Naive thymus-derived CD4-positive, alpha-beta T cell (primary cell): ENCODE results near the gene TRMU. TPM values are rescaled to one million over a fixed set of nuclear protein-coding genes. Genes with fewer than 3 reads are reported as not detected.
A peak's percentile ranks its signal among the peaks of the same experiment; 100 is the strongest.

Experiments
- ATAC-seq: fragments of 150-1000 bp; cut with Tn5 transposase; 2 replicates; pipeline ENCODE4 v1.10.0; 2021; ENCODE audit warnings: mild to moderate bottlenecking, moderate library complexity
- CTCF ChIA-PET: fragments of 350-600 bp; sonication (Branson Sonifier 250); formaldehyde crosslinking; loops from one replicate; lab custom pipeline; 2021; ENCODE audit warnings: antibody characterized with exemption; lab: Charles Lee
- POLR2A ChIA-PET: fragments of 350-600 bp; sonication (Branson Sonifier 250); formaldehyde crosslinking; loops from one replicate; lab custom pipeline; 2021; ENCODE audit warnings: antibody characterized with exemption, inconsistent platforms; lab: Charles Lee
- DNase-seq, 9 donors: peaks; one replicate each; pipeline versions ENCODE4 v3.0.0 to v3.0.0-alpha.2; 2020 to 2022; ENCODE audit warnings: mixed read lengths in 1 of 9
- H3K27ac ChIP-seq: one replicate; pipeline ENCODE4 v1.7.0; 2013; ENCODE audit warnings: mild to moderate bottlenecking, low read depth, low read length, moderate library complexity
- H3K27me3 ChIP-seq, 2 donors: one replicate each; pipeline ENCODE4 v1.7.0; 2013; ENCODE audit warnings: low read length in 2 of 2, mild to moderate bottlenecking in 2 of 2, moderate library complexity in 2 of 2; ENCODE audit not compliant: control insufficient read depth in 2 of 2, insufficient read depth in 2 of 2
- H3K36me3 ChIP-seq, 3 experiments: 1 replicate in 2 of 3; 2 replicates in 1 of 3; pipeline ENCODE4 v1.7.0; 2013; ENCODE audit warnings: low read length in 3 of 3, mild to moderate bottlenecking in 3 of 3, moderate library complexity in 1 of 3; ENCODE audit not compliant: insufficient read depth in 3 of 3, control insufficient read depth in 2 of 3
- H3K4me1 ChIP-seq, 2 donors: one replicate each; pipeline ENCODE4 v1.7.0; 2013; ENCODE audit warnings: low read length in 2 of 2, mild to moderate bottlenecking in 2 of 2, moderate library complexity in 1 of 2; ENCODE audit not compliant: control insufficient read depth in 2 of 2, insufficient read depth in 2 of 2
- H3K4me3 ChIP-seq: 2 replicates; pipeline ENCODE4 v1.7.0; 2013; ENCODE audit warnings: mild to moderate bottlenecking, low read length
- H3K9me3 ChIP-seq, 3 experiments: 1 replicate in 2 of 3; 2 replicates in 1 of 3; pipeline ENCODE4 v1.7.0; 2013; ENCODE audit warnings: low read length in 3 of 3; ENCODE audit not compliant: control insufficient read depth in 2 of 3
- H3K27ac Mint-ChIP-seq, 9 donors: one replicate each; pipeline ENCODE4 v1.8.0; 2020 to 2022; ENCODE audit warnings: mixed read lengths in 9 of 9, mild to moderate bottlenecking in 8 of 9, moderate library complexity in 5 of 9, inconsistent platforms in 2 of 9
- H3K27me3 Mint-ChIP-seq, 5 donors: one replicate each; pipeline ENCODE4 v1.8.0; 2021 to 2022; ENCODE audit warnings: mixed read lengths in 5 of 5, mild to moderate bottlenecking in 1 of 5
- H3K36me3 Mint-ChIP-seq, 5 donors: one replicate each; pipeline ENCODE4 v1.8.0; 2020 to 2022; ENCODE audit warnings: mixed read lengths in 5 of 5, mild to moderate bottlenecking in 3 of 5, inconsistent platforms in 1 of 5
- H3K4me1 Mint-ChIP-seq, 7 donors: one replicate each; pipeline ENCODE4 v1.8.0; 2020 to 2022; ENCODE audit warnings: mixed read lengths in 7 of 7, mild to moderate bottlenecking in 3 of 7, inconsistent platforms in 1 of 7
- H3K4me3 Mint-ChIP-seq, 10 donors: one replicate each; pipeline ENCODE4 v1.8.0; 2020 to 2022; ENCODE audit warnings: mild to moderate bottlenecking in 10 of 10, mixed read lengths in 10 of 10, moderate library complexity in 6 of 10, inconsistent platforms in 2 of 10
- H3K9me3 Mint-ChIP-seq, 11 donors: one replicate each; pipeline ENCODE4 v1.8.0; 2020 to 2022; ENCODE audit warnings: mixed read lengths in 11 of 11, mild to moderate bottlenecking in 4 of 11, inconsistent platforms in 1 of 11, moderate library complexity in 1 of 11
- intact Hi-C, 2 donors: fragments of 100-400 bp; cut with micrococcal nuclease; formaldehyde crosslinking; loops; one replicate each; pipeline ENCODE4 v1.15.1; 2023
- polyA plus RNA-seq, 2 donors: library from polyadenylated mRNA; unstranded; fragments of 300-500 nt; fragmentation: Illumina TruSeq; gene quantifications; one replicate each; pipeline ENCODE4 v1.2.3, GENCODE V29; 2021
- total RNA-seq, 6 experiments: library from RNA in 5 of 6; stranded (reverse) in 5 of 6; gene quantifications; 1 replicate in 5 of 6; 2 replicates in 1 of 6; pipeline ENCODE4 v1.2.3 and lab custom pipeline; 2021 to 2026

TRMU gene
- total and polyA plus RNA-seq, 7 experiments from 2014 or later = 17.9 to 92.1 (median 58.7) TPM

DNA sequence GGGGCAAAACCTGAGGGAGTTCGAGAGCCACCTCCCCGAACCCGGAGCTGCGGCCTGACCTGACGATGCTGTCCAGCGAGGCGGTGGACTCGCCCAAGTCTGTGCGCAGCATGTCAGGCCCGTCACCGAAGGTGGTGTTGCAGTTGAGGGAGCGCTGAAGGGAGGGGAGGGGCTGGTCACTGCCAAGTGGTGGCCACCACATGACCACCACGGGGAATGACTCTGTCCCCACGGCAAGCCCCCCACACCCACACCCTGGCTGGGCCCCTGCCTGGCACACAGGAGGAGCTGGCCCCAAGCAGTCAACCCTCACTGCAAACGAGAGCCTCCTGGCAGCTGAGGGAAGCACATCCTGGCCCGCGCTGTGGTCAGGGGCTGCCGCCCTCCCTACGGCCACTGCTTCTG is 30.8 kb downstream of the TRMU start:
- H3K27me3 Mint-ChIP-seq = peaks cover 0 to 14% (median 0%) of the 10 kb centered on the region in 5 donors
- intact Hi-C loops = no loop called here
- POLR2A ChIA-PET = no interaction called here

DNA sequence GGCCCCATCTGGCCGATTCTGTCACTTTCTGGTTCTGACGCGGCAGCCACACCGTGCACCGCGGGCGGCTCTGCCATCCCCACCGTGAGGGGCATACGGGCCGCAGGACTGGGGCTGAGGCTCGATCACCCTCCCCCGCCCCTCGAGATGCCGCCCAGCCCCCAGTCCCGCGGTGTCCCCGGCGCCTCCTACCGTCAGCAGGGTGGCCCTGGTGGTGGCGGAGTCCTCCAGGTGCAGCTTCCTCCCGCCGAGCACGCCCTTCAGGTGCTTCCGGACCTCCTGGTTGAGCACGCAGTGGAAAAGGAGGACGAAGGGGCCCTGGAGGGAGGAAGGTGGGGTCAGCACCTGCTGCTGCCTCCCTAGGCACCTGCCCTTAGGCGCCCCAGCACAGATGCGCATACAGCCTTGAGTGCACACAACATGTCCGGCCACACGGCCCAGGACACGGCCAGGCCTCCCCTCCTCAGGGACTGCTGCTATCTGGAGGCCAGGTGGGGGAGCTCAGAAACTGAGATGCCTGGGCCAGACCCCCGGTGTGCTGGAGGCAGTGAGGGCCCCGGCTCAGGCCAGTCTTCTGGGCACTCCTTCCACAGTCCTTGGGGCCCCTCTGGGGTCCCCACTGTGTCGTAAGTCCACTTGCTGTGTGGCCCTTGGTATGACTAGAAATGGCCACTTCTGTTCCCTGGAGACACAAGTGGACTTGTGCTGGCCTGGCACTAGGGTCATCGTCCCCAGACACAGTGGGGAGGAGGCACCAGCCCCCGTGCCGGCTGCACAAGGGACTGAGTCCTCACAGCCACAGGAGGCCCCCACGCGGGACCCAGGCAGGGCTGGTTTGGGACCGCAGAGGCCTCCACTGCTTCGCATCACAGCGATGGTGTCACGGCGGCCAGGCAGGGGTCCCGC is 31.5 kb downstream of the TRMU start:
- H3K27me3 Mint-ChIP-seq = peaks cover 0 to 20% (median 3%) of the 10 kb centered on the region in 5 donors
- no peak overlapping the region for H3K27ac ChIP-seq
- H3K27me3 ChIP-seq = no peaks in the 10 kb centered on the region
- H3K9me3 ChIP-seq = no peaks in the 10 kb centered on the region
- H3K4me3 Mint-ChIP-seq = peak overlapping the region in 6 of 10 donors; percentile 9 to 82 (median 77)
- peaks cover 0 to 27% (median 19%) of the 10 kb centered on the region in 7 donors for H3K4me1 Mint-ChIP-seq
- H3K36me3 ChIP-seq = no peaks in the 10 kb centered on the region
- H3K36me3 Mint-ChIP-seq = no peaks in the 10 kb centered on the region
- ATAC-seq (peak; percentile 74), DNase-seq (peak in 5 of 9 donors; percentile 11 to 52 (median 45))
- ChIA-PET CTCF (interaction anchor here (1.0 to 2.2 kb wide), 4 partner anchors 8 to 434 kb away, joined by 4 to 22 read pairs (median 4); no protein-coding TSS in a partner anchor), POLR2A (interaction anchor here (0.8 kb wide), 1 partner anchor 115 kb away, joined by 3 read pairs; no protein-coding TSS in a partner anchor)
- H3K4me1 ChIP-seq = peaks cover 13 to 38% of the 10 kb centered on the region in 2 donors
- H3K27ac Mint-ChIP-seq = peak overlapping the region in 3 of 9 donors; percentile 73 to 90 (median 78)
- no peak overlapping the region for H3K4me3 ChIP-seq
- peaks cover 0 to 3% (median 0%) of the 10 kb centered on the region in 11 donors for H3K9me3 Mint-ChIP-seq
- intact Hi-C loops = loop anchor here in 1 of 2 donors (1.0 kb wide), 1 partner anchor 175 kb away; no protein-coding TSS in a partner anchor

More for the DNA sequence above, 30.8 kb downstream of the TRMU start:
- H3K4me3 ChIP-seq = no peak overlapping the region
- H3K27me3 ChIP-seq = no peaks in the 10 kb centered on the region
- H3K4me1 ChIP-seq = peaks cover 13 to 31% of the 10 kb centered on the region in 2 donors
- H3K9me3 ChIP-seq = no peaks in the 10 kb centered on the region
- peaks cover 0 to 8% (median 0%) of the 10 kb centered on the region in 11 donors for H3K9me3 Mint-ChIP-seq
- CTCF ChIA-PET = interaction anchor here (2.2 kb wide), 1 partner anchor 176 kb away, joined by 22 read pairs; no protein-coding TSS in a partner anchor
- no peaks in the 10 kb centered on the region for H3K36me3 Mint-ChIP-seq
- no peak overlapping the region for H3K27ac Mint-ChIP-seq
- peaks cover 0 to 22% (median 14%) of the 10 kb centered on the region in 7 donors for H3K4me1 Mint-ChIP-seq
- peak overlapping the region in 4 of 10 donors; percentile 10 to 82 (median 78) for H3K4me3 Mint-ChIP-seq
- no peaks in the 10 kb centered on the region for H3K36me3 ChIP-seq
- H3K27ac ChIP-seq = no peak overlapping the region
- DNase-seq (no peak), ATAC-seq (no peak)

DNA sequence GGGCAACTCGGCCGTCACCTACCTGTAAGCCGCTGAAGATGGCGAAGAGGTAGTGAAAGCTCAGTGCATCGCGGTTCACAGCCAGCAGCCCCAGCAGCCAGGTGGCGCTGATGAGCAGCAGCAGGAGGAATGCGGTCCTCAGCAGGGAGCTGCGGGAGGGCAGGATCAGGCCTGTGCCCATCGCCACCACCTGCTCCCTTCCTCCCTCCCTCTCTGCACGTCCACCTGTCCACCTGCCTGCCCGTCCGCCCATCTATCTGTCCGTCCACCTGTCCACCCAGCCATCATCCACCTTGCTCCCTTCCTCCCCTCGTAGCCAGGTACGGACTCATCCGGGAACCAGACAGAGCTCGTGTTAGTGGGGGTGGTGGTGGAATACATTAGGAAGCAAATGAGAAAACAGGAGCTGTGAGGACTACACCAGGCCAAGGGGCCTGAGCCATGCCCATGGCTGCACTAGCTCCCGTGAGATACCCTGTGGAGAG is 32.2 kb downstream of the TRMU start:
- intact Hi-C loops = loop anchor here in 1 of 2 donors (1.0 kb wide), 1 partner anchor 175 kb away; no protein-coding TSS in a partner anchor
- peaks cover 0 to 28% (median 21%) of the 10 kb centered on the region in 7 donors for H3K4me1 Mint-ChIP-seq
- Histone ChIP-seq H3K27ac (no peak overlapping the region), H3K4me3 (no peak overlapping the region), H3K36me3 (no peaks in the 10 kb centered on the region), H3K9me3 (no peaks in the 10 kb centered on the region), H3K4me1 (peaks cover 14 to 44% of the 10 kb centered on the region in 2 donors), H3K27me3 (no peaks in the 10 kb centered on the region)
- POLR2A ChIA-PET = interaction anchor here (0.6 to 0.8 kb wide), 2 partner anchors 13 to 114 kb away, joined by 3 read pairs; no protein-coding TSS in a partner anchor
- H3K27me3 Mint-ChIP-seq = peaks cover 0 to 20% (median 3%) of the 10 kb centered on the region in 5 donors
- H3K27ac Mint-ChIP-seq = peak overlapping the region in 1 of 9 donors; percentile 22
- peak overlapping the region in 5 of 10 donors; percentile 23 to 82 (median 78) for H3K4me3 Mint-ChIP-seq
- H3K9me3 Mint-ChIP-seq = no peaks in the 10 kb centered on the region
- peak; percentile 76 for ATAC-seq
- CTCF ChIA-PET = interaction anchor here (1.0 to 2.2 kb wide), 4 partner anchors 9 to 433 kb away, joined by 4 to 22 read pairs (median 4); no protein-coding TSS in a partner anchor
- H3K36me3 Mint-ChIP-seq = no peaks in the 10 kb centered on the region
- peak; percentile 43 to 76 (median 65) for DNase-seq

DNA sequence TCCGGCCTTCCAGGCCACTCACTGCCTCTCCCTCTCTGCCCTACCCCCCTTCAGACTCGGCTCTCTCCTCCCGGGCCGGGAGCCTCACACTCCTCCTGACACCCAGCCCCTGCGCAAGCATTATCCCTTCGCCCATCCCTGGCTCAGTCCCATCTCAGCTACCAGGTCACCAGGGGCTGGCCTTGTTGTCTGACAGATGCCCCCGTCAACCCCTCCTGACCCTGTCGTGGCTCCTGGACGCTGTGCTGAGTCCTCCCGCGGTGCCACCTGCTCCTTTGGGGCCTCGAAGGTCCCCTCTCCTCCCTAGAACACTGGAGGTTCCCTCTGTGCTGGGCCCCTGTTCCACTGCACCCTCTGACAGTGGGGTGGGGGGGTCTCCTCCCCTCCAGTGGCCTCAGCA is 32.9 kb downstream of the TRMU start:
- H3K27ac Mint-ChIP-seq = no peak overlapping the region
- POLR2A ChIA-PET = interaction anchor here (0.8 kb wide), 1 partner anchor 114 kb away, joined by 3 read pairs; no protein-coding TSS in a partner anchor

DNA sequence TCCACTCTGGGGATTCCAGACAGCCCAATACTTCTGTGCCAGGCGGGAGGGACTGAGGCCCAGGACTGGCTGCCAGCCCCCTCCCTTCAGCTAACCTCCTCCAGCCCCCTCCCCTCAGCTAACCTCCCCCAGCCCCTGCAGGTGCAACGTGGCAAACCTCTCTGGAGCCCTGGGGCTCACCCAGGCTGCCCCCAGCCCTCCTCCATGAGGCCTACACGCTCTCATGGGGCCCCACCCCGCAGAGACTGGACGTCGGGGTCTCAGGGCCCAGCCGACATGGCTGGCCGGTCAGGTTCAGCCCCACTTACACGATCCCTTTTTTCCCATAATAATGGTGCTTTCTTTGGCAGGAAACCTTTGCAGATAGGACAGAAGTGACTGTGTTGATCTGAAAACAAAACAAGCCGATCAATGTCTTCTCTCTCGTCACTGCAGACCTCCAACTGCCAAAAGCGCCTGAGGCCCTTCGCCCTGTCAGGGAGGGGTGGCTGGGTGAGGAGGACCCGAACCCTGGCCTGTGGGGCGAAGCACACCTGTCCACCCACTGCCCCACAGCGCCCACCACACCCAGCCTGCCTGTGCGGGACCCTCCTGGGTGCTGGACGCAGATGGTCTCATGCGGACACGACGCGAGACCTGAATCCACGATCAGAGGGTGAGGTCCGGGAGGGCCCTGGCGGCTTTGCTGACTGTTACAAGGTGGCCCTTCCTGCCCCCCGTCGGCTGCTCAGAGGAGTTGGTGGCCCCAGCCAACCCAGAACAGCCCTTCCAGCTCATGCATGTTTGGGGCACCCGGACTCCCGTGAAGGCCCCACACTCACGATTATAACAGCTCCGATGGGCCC is 33.6 kb downstream of the TRMU start:
- Histone ChIP-seq H3K4me3 (no peak overlapping the region), H3K4me1 (peaks cover 24 to 54% of the 10 kb centered on the region in 2 donors), H3K36me3 (no peaks in the 10 kb centered on the region), H3K9me3 (no peaks in the 10 kb centered on the region), H3K27ac (no peak overlapping the region), H3K27me3 (no peaks in the 10 kb centered on the region)
- H3K36me3 Mint-ChIP-seq = no peaks in the 10 kb centered on the region
- H3K27me3 Mint-ChIP-seq = peaks cover 0 to 20% (median 8%) of the 10 kb centered on the region in 5 donors
- DNase-seq (no peak), ATAC-seq (no peak)
- peaks cover 0 to 2% (median 0%) of the 10 kb centered on the region in 11 donors for H3K9me3 Mint-ChIP-seq
- ChIA-PET CTCF (no interaction called here), POLR2A (no interaction called here)
- peaks cover 0 to 37% (median 31%) of the 10 kb centered on the region in 7 donors for H3K4me1 Mint-ChIP-seq
- H3K4me3 Mint-ChIP-seq = peak overlapping the region in 2 of 10 donors; percentile 45 to 51
- intact Hi-C loops = no loop called here
- no peak overlapping the region for H3K27ac Mint-ChIP-seq

More for the DNA sequence above, 32.9 kb downstream of the TRMU start:
- H3K36me3 ChIP-seq = no peaks in the 10 kb centered on the region
- no peaks in the 10 kb centered on the region for H3K36me3 Mint-ChIP-seq
- no peaks in the 10 kb centered on the region for H3K9me3 ChIP-seq
- DNase-seq (no peak), ATAC-seq (no peak)
- H3K27me3 ChIP-seq = no peaks in the 10 kb centered on the region
- H3K4me3 ChIP-seq = no peak overlapping the region
- no peak overlapping the region for H3K27ac ChIP-seq
- CTCF ChIA-PET = interaction anchor here (0.5 to 2.2 kb wide), 3 partner anchors 10 to 534 kb away, joined by 3 to 22 read pairs (median 5); no protein-coding TSS in a partner anchor
- no peaks in the 10 kb centered on the region for H3K9me3 Mint-ChIP-seq
- intact Hi-C loops = no loop called here
- peaks cover 0 to 32% (median 25%) of the 10 kb centered on the region in 7 donors for H3K4me1 Mint-ChIP-seq
- peaks cover 18 to 48% of the 10 kb centered on the region in 2 donors for H3K4me1 ChIP-seq
- H3K4me3 Mint-ChIP-seq = peak overlapping the region in 1 of 10 donors; percentile 45
- H3K27me3 Mint-ChIP-seq = peaks cover 0 to 20% (median 7%) of the 10 kb centered on the region in 5 donors
